ENCODE measurements around the gene LRRC49. TPM values are rescaled to one million over a fixed set of nuclear protein-coding genes. Genes with fewer than 3 reads are reported as not detected.
A peak's percentile ranks its signal among the peaks of the same experiment; 100 is the strongest.

The LRRC49 gene
- total RNA-seq, 4 donors from 2014 or later: 3.3 to 10.4 (median 7.0) TPM

GRCh38 chr15:71080705-71081104, 188.1 kb downstream of the LRRC49 start:
- intact Hi-C loops (cut with DNase I): no loop called here
- Histone ChIP-seq H3K36me3 (no peaks in the 10 kb centered on the region), H3K9me3 (no peaks in the 10 kb centered on the region), H3K4me3 (no peak overlapping the region), H3K4me1 (peaks cover 0 to 10% (median 2%) of the 10 kb centered on the region in 4 donors), H3K27me3 (peaks cover 0 to 7% (median 0%) of the 10 kb centered on the region in 4 donors), H3K27ac (replicated peaks in 1 of 4) (no peak overlapping the region)
- no peak for DNase-seq (ENCODE audit: extremely low spot score)
- 82% methylated on average over 1 of the region's 1 CpG for WGBS
- no peak for TF ChIP-seq EP300 (IDR thresholded peaks at IDR 0.05)
- TF ChIP-seq, protein P1, sequence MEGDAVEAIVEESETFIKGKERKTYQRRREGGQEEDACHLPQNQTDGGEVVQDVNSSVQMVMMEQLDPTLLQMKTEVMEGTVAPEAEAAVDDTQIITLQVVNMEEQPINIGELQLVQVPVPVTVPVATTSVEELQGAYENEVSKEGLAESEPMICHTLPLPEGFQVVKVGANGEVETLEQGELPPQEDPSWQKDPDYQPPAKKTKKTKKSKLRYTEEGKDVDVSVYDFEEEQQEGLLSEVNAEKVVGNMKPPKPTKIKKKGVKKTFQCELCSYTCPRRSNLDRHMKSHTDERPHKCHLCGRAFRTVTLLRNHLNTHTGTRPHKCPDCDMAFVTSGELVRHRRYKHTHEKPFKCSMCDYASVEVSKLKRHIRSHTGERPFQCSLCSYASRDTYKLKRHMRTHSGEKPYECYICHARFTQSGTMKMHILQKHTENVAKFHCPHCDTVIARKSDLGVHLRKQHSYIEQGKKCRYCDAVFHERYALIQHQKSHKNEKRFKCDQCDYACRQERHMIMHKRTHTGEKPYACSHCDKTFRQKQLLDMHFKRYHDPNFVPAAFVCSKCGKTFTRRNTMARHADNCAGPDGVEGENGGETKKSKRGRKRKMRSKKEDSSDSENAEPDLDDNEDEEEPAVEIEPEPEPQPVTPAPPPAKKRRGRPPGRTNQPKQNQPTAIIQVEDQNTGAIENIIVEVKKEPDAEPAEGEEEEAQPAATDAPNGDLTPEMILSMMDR (IDR thresholded peaks at IDR 0.05): no peak
- TF ChIP-seq POLR2A (IDR thresholded peaks at IDR 0.05; ENCODE audit: low read depth): no peak
- TF ChIP-seq POLR2AphosphoS5 (IDR thresholded peaks at IDR 0.05): no peak

- Histone ChIP-seq H3K4me1 (peaks cover 0 to 10% (median 2%) of the 10 kb centered on the region in 4 donors), H3K27me3 (peaks cover 0 to 10% (median 0%) of the 10 kb centered on the region in 4 donors), H3K9me3 (no peaks in the 10 kb centered on the region), H3K4me3 (no peak overlapping the region), H3K36me3 (no peaks in the 10 kb centered on the region), H3K27ac (replicated peaks in 1 of 4) (peak overlapping the region in 2 of 4 donors; percentile 37 to 46)
- DNase-seq (ENCODE audit: extremely low spot score): no peak
- intact Hi-C loops (cut with DNase I): no loop called here
- no peak for TF ChIP-seq EP300 (IDR thresholded peaks at IDR 0.05)
- TF ChIP-seq POLR2A (IDR thresholded peaks at IDR 0.05; ENCODE audit: low read depth): no peak
- TF ChIP-seq, protein P1 (IDR thresholded peaks at IDR 0.05): no peak
- 59% methylated on average over 5 of the region's 5 CpGs for WGBS
Measured at GRCh38 chr15:71082803-71083202, 190.2 kb downstream of the LRRC49 start.

GRCh38 chr15:71083349-71083748, 190.7 kb downstream of the LRRC49 start:
- Histone ChIP-seq H3K9me3 (no peaks in the 10 kb centered on the region), H3K27me3 (peaks cover 0 to 10% (median 0%) of the 10 kb centered on the region in 4 donors), H3K36me3 (no peaks in the 10 kb centered on the region), H3K4me1 (peaks cover 0 to 10% (median 2%) of the 10 kb centered on the region in 4 donors), H3K27ac (replicated peaks in 1 of 4) (peak overlapping the region in 2 of 4 donors; percentile 37 to 46), H3K4me3 (no peak overlapping the region)
- TF ChIP-seq POLR2AphosphoS5 (IDR thresholded peaks at IDR 0.05): no peak
- TF ChIP-seq POLR2A (IDR thresholded peaks at IDR 0.05; ENCODE audit: low read depth): no peak
- TF ChIP-seq, protein P1 (IDR thresholded peaks at IDR 0.05): no peak
- no peak for TF ChIP-seq EP300 (IDR thresholded peaks at IDR 0.05)
- WGBS: 55% methylated on average over 5 of the region's 5 CpGs
- intact Hi-C loops (cut with DNase I): no loop called here
- DNase-seq (ENCODE audit: extremely low spot score): no peak

DNA sequence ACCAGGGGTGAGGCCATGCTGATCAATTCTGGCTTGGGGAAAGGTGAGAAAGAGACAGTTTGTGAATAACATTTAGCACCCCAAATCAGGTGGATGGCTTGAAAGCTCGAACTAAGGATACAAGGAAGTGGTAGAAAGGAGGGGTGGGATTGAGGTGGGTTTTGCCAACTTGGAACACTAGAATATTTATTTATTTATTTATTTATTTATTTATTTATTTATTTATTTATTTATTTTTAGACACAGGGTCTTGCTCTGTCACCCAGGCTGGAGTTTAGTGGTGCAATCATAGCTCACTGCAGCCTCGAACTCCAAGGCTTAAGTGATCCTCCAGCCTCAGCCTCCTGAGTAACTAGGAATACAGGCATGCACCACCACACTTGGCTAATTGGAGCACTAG, 191.6 kb downstream of the LRRC49 start:
- intact Hi-C loops (cut with DNase I): no loop called here
- Histone ChIP-seq H3K27ac (replicated peaks in 1 of 4) (no peak overlapping the region), H3K36me3 (no peaks in the 10 kb centered on the region), H3K4me3 (no peak overlapping the region), H3K4me1 (peaks cover 0 to 10% (median 2%) of the 10 kb centered on the region in 4 donors), H3K27me3 (peaks cover 0 to 10% (median 0%) of the 10 kb centered on the region in 4 donors), H3K9me3 (peaks cover 0 to 6% (median 0%) of the 10 kb centered on the region in 4 donors)
- no peak for DNase-seq (ENCODE audit: extremely low spot score)
- TF ChIP-seq EP300 (IDR thresholded peaks at IDR 0.05) (no peak), POLR2A (IDR thresholded peaks at IDR 0.05; ENCODE audit: low read depth) (no peak), POLR2AphosphoS5 (IDR thresholded peaks at IDR 0.05) (no peak)
- TF ChIP-seq, protein P1 (IDR thresholded peaks at IDR 0.05): no peak
- 90% methylated on average over 2 of the region's 2 CpGs for WGBS

GRCh38 chr15:71085809-71086208, 193.2 kb downstream of the LRRC49 start:
- intact Hi-C loops (cut with DNase I): no loop called here
- no peaks in the 10 kb centered on the region for H3K36me3 ChIP-seq
- H3K9me3 ChIP-seq: peaks cover 0 to 7% (median 0%) of the 10 kb centered on the region in 4 donors
- no peak overlapping the region for H3K4me3 ChIP-seq
- WGBS: 59% methylated on average over 3 of the region's 3 CpGs
- peaks cover 0 to 10% (median 2%) of the 10 kb centered on the region in 4 donors for H3K4me1 ChIP-seq
- no peak for TF ChIP-seq POLR2A (IDR thresholded peaks at IDR 0.05; ENCODE audit: low read depth)
- TF ChIP-seq POLR2AphosphoS5 (IDR thresholded peaks at IDR 0.05): no peak
- TF ChIP-seq, protein P1 (IDR thresholded peaks at IDR 0.05): no peak
- DNase-seq (ENCODE audit: extremely low spot score): no peak
- peaks cover 0 to 10% (median 0%) of the 10 kb centered on the region in 4 donors for H3K27me3 ChIP-seq
- H3K27ac ChIP-seq (replicated peaks in 1 of 4): no peak overlapping the region

Measured in esophagus muscularis mucosa (tissue), 4 donors.